Measurements from ENCODE around the gene BET1. TPM values are rescaled to one million over a fixed set of nuclear protein-coding genes. Genes with fewer than 3 reads are reported as not detected.
A peak's percentile ranks its signal among the peaks of the same experiment; 100 is the strongest.

Gene BET1
- 20.1 and 27.7 TPM in 2 replicates for polyA plus RNA-seq (2012; rRNA removed)
- polyA plus RNA-seq (2012; cell fraction: cytosol; rRNA removed), result 33.3 and 44.5 TPM in 2 replicates
- 11.5 and 16.6 TPM in 2 replicates for polyA plus RNA-seq (2012; cell fraction: nucleus; rRNA removed)

GRCh38 chr7:94004024-94004951 lies at the start of gene BET1:
BET1 (minus strand) TSS chr7:94004355; CDS start chr7:94004216, 139 bp downstream.
- H3K4me1 ChIP-seq (ENCODE audit: control insufficient read depth in 1 of 2, insufficient read depth in 2 of 2, low read depth in 1 of 2, low read length in 1 of 2), result peaks cover 6 to 13% of the 10 kb centered on the region in 2 experiments; a peak in 2 of 4 replicates
- TF ChIP-seq RAD21 (IDR thresholded peaks at IDR 0.05; ENCODE audit: low read length) (peak; percentile 20), SMC3 (IDR thresholded peaks at IDR 0.05; ENCODE audit: low read depth, low read length) (peak; percentile 15; the same call in 1 of the 2 replicates), MEF2A (IDR thresholded peaks at IDR 0.05; ENCODE audit: borderline replicate concordance, low read depth) (no peak), CHD2 (IDR thresholded peaks at IDR 0.05; ENCODE audit: low read length, partially characterized antibody) (peak; percentile 91), EP300 (IDR thresholded peaks at IDR 0.05; ENCODE audit: borderline replicate concordance in 1 of 2, low read depth in 1 of 2, low read length in 1 of 2) (no peak; a peak in 1 of 4 replicates), TEAD4 (IDR thresholded peaks at IDR 0.05; ENCODE audit: borderline replicate concordance, insufficient read depth) (no peak), NFIC (IDR thresholded peaks at IDR 0.05; ENCODE audit: borderline replicate concordance) (peak; percentile 36; the same call in 1 of the 2 replicates), RFX5 (IDR thresholded peaks at IDR 0.05; ENCODE audit: low read length) (peak; percentile 77), IRF3 (IDR thresholded peaks at IDR 0.05; ENCODE audit: low read depth, low read length) (0 out of 2 replicates have a peak, but pooled peaks have one; percentile 41), EZH2phosphoT487 (IDR thresholded peaks at IDR 0.05; ENCODE audit: borderline replicate concordance, low read depth) (no peak), TAF1 (IDR thresholded peaks at IDR 0.05; ENCODE audit: borderline replicate concordance, low read depth, low read length) (peak; percentile 80), RXRA (IDR thresholded peaks at IDR 0.05; ENCODE audit: borderline replicate concordance, low read depth) (no peak), ZBTB33 (IDR thresholded peaks at IDR 0.05; ENCODE audit: borderline replicate concordance, low read depth) (0 out of 2 replicates have a peak, but pooled peaks have one; percentile 5), SIN3A (IDR thresholded peaks at IDR 0.05; ENCODE audit: borderline replicate concordance, low read depth, low read length) (peak; percentile 90; the same call in 1 of the 2 replicates), TCF12 (IDR thresholded peaks at IDR 0.05) (no peak; the same call in 1 of the 2 replicates), FOSL2 (IDR thresholded peaks at IDR 0.05; ENCODE audit: borderline replicate concordance, low read depth) (no peak; the same call in 1 of the 2 replicates), MAX (IDR thresholded peaks at IDR 0.05; ENCODE audit: low read depth) (peak; percentile 76; the same call in 1 of the 2 replicates), NRF1 (IDR thresholded peaks at IDR 0.05; ENCODE audit: low read depth, low read length) (no peak), POLR2AphosphoS5 (IDR thresholded peaks at IDR 0.05; ENCODE audit: low read depth, low read length) (peak; percentile 94), FOXJ3 (CRISPR knock-in tag; IDR thresholded peaks at IDR 0.05) (peak; percentile 77; the same call in 1 of the 2 replicates), JUND (IDR thresholded peaks at IDR 0.05) (no peak), YY1 (IDR thresholded peaks at IDR 0.05; ENCODE audit: low read depth) (peak; percentile 81), GATA2 (CRISPR knock-in tag; IDR thresholded peaks at IDR 0.05) (no peak), GABPA (IDR thresholded peaks at IDR 0.05; ENCODE audit: low read depth) (peak; percentile 57)
- TF ChIP-seq, protein P1, sequence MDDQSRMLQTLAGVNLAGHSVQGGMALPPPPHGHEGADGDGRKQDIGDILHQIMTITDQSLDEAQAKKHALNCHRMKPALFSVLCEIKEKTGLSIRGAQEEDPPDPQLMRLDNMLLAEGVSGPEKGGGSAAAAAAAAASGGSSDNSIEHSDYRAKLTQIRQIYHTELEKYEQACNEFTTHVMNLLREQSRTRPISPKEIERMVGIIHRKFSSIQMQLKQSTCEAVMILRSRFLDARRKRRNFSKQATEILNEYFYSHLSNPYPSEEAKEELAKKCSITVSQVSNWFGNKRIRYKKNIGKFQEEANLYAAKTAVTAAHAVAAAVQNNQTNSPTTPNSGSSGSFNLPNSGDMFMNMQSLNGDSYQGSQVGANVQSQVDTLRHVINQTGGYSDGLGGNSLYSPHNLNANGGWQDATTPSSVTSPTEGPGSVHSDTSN (IDR thresholded peaks at IDR 0.05), result no peak
- TF ChIP-seq, protein P2, sequence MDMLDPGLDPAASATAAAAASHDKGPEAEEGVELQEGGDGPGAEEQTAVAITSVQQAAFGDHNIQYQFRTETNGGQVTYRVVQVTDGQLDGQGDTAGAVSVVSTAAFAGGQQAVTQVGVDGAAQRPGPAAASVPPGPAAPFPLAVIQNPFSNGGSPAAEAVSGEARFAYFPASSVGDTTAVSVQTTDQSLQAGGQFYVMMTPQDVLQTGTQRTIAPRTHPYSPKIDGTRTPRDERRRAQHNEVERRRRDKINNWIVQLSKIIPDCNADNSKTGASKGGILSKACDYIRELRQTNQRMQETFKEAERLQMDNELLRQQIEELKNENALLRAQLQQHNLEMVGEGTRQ (IDR thresholded peaks at IDR 0.05; ENCODE audit: borderline replicate concordance, low read depth, low read length), result no peak

More at GRCh38 chr7:94004024-94004951, at the start of gene BET1:
- WGBS (ENCODE audit: low lambda C conversion rate), result under 1% methylated on average over 45 of the region's 47 CpGs
- Histone ChIP-seq H3K79me2 (ENCODE audit: insufficient read depth) (peaks cover 48% of the 10 kb centered on the region), H2AFZ (ENCODE audit: low read depth) (peak within 1 kb of the TSS; percentile 91), H3K27me3 (ENCODE audit: insufficient read depth) (no peaks in the 10 kb centered on the region), H4K20me1 (ENCODE audit: insufficient read depth) (no peaks in the 10 kb centered on the region), H3K9ac (peak within 1 kb of the TSS; percentile 95), H3K9me2 (no peaks in the 10 kb centered on the region; the same call in 1 of the 2 replicates), H3K4me2 (peak within 1 kb of the TSS; percentile 91), H3K36me3 (replicated peaks in 1 of 2; ENCODE audit: control insufficient read depth in 1 of 2, insufficient read depth in 2 of 2, low read length in 1 of 2) (peaks cover 0 to 6% of the 10 kb centered on the region in 2 experiments), H3F3A (replicated peaks; ENCODE audit: insufficient read depth) (no peaks in the 10 kb centered on the region), H3K9me3 (no peaks in the 10 kb centered on the region), H3K4me3 (ENCODE audit: low read depth in 2 of 2, low read length in 1 of 2) (peak within 1 kb of the TSS; percentile 98 to 100), H3K27ac (ENCODE audit: low read depth in 2 of 2, low read length in 1 of 2) (peak within 1 kb of the TSS; percentile 80 to 92)
- ChIA-PET POLR2A (no interaction called here), CTCF (interaction anchor here (1.4 kb wide), 1 partner anchor 382 kb away, joined by 3 read pairs; no protein-coding TSS in a partner anchor)
- peak; percentile 93 for DNase-seq
